Gastrocnemius medialis (tissue), 4 donors: ENCODE data around the gene NR6A1. TPM values are rescaled to one million over a fixed set of nuclear protein-coding genes. Genes with fewer than 3 reads are reported as not detected.

Source experiments
- ATAC-seq, 2 donors: fragments of 150-250 bp; one replicate each; pipeline ENCODE4 v1.9.1; 2016
- DNase-seq, 2 donors: peaks; one replicate each; pipeline ENCODE4 v3.0.0-alpha.2; 2019
- H3K27ac ChIP-seq, 4 donors: fragments of 200-600 bp; sonication (generic); 1 replicate in 1 of 4; 2 replicates in 3 of 4; pipeline ENCODE4 v1.5.1; 2016 to 2018; ENCODE audit warnings: mild to moderate bottlenecking in 2 of 4, moderate library complexity in 1 of 4
- H3K27me3 ChIP-seq, 3 donors: fragments of 200-600 bp; sonication (generic) in 2 of 3; 1 replicate in 1 of 3; 2 replicates in 2 of 3; pipeline versions ENCODE4 v1.5.1 to v1.6.0; 2016 to 2019; ENCODE audit warnings: mild to moderate bottlenecking in 1 of 3, moderate library complexity in 1 of 3
- H3K36me3 ChIP-seq, 2 donors: fragments of 200-600 bp; sonication (generic) in 1 of 2; one replicate each; pipeline ENCODE4 v1.5.1; 2017 to 2018
- H3K4me1 ChIP-seq, 2 donors: fragments of 200-600 bp; sonication (generic) in 1 of 2; one replicate each; pipeline ENCODE4 v1.5.1; 2016 to 2017; ENCODE audit warnings: mild to moderate bottlenecking in 2 of 2
- H3K4me3 ChIP-seq, 4 donors: fragments of 200-600 bp; sonication (generic) in 3 of 4; 1 replicate in 1 of 4; 2 replicates in 3 of 4; pipeline ENCODE4 v1.5.1; 2016 to 2019; ENCODE audit warnings: mild to moderate bottlenecking in 2 of 4
- H3K9me3 ChIP-seq, 3 donors: fragments of 200-600 bp; sonication (generic) in 2 of 3; 1 replicate in 1 of 3; 2 replicates in 2 of 3; pipeline ENCODE4 v1.5.1; 2016 to 2019
- POLR2A ChIP-seq, 2 donors: fragments of 450-650 bp; IDR thresholded peaks; one replicate each; pipeline ENCODE4 v1.6.1; 2017; ENCODE audit warnings: antibody characterized with exemption in 2 of 2, mild to moderate bottlenecking in 2 of 2, moderate library complexity in 2 of 2
- in situ Hi-C, 4 donors: fragments of 200-750 bp; cut with MboI; loops; one replicate each; pipeline versions ENCODE4 v1.15.0 to v1.8.0; 2017; ENCODE audit warnings: low sequenced_read_pairs in 4 of 4
- intact Hi-C: fragments of 100-400 bp; cut with DNase I; formaldehyde crosslinking; loops from one replicate; pipeline ENCODE4 v1.15.1; 2023; ENCODE audit warnings: low total_unique reads
- total RNA-seq, 4 donors: library from RNA; depleted of rRNA; stranded (reverse); fragments of >200 nt; gene quantifications; one replicate each; pipeline versions ENCODE4 v1.1.0 to v1.2.3, GENCODE V29; 2016
- TF ChIP-seq, protein P1 (sequence below), 5 experiments: fragments of 450-650 bp in 3 of 5; fragments of 200-600 bp in 2 of 5; sonication (generic) in 2 of 5; IDR thresholded peaks in 4 of 5; conservative IDR thresholded peaks in 1 of 5; 1 replicate in 4 of 5; 2 replicates in 1 of 5; pipeline ENCODE4 v1.5.1; 2016 to 2019; ENCODE audit warnings: antibody characterized with exemption in 5 of 5, mild to moderate bottlenecking in 3 of 5, moderate library complexity in 3 of 5

Gene NR6A1
- total RNA-seq, 4 donors from 2014 or later, result 0.58 to 5.6 (median 2.1) TPM

DNA sequence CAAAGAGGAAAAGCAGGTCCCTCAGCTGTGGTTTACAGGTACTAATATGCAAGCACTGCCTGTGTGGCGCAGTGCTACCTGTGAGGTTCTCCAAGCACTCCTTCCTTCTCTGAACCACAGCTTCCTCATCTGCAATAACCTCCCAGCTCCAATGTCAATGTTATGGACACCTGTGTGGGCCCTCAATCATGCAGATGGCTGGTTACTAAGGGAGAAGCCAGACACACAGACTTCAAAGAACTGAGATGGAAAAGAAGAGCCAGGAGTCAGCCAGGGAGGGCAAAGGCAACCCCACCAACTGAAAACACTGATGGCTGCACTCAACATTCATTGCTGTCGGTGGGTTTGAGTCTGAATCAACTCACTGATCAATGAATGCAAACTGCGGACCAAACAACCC is 77.7 kb downstream of the NR6A1 start:
- DNase-seq (no peak), ATAC-seq (no peak)
- TF ChIP-seq POLR2A (IDR thresholded peaks at IDR 0.05), result no peak
- TF ChIP-seq, protein P1, sequence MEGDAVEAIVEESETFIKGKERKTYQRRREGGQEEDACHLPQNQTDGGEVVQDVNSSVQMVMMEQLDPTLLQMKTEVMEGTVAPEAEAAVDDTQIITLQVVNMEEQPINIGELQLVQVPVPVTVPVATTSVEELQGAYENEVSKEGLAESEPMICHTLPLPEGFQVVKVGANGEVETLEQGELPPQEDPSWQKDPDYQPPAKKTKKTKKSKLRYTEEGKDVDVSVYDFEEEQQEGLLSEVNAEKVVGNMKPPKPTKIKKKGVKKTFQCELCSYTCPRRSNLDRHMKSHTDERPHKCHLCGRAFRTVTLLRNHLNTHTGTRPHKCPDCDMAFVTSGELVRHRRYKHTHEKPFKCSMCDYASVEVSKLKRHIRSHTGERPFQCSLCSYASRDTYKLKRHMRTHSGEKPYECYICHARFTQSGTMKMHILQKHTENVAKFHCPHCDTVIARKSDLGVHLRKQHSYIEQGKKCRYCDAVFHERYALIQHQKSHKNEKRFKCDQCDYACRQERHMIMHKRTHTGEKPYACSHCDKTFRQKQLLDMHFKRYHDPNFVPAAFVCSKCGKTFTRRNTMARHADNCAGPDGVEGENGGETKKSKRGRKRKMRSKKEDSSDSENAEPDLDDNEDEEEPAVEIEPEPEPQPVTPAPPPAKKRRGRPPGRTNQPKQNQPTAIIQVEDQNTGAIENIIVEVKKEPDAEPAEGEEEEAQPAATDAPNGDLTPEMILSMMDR (IDR thresholded peaks at IDR 0.05 in 4 of 5, conservative IDR thresholded peaks at IDR 0.05 in 1 of 5), result no peak
- no peaks in the 10 kb centered on the region for H3K4me1 ChIP-seq
- intact Hi-C loops (no loop called here), in situ Hi-C loops (no loop called here)
- no peaks in the 10 kb centered on the region for H3K36me3 ChIP-seq
- H3K9me3 ChIP-seq, result no peaks in the 10 kb centered on the region
- H3K27me3 ChIP-seq, result no peaks in the 10 kb centered on the region
- H3K4me3 ChIP-seq, result no peak overlapping the region
- H3K27ac ChIP-seq, result no peak overlapping the region

DNA sequence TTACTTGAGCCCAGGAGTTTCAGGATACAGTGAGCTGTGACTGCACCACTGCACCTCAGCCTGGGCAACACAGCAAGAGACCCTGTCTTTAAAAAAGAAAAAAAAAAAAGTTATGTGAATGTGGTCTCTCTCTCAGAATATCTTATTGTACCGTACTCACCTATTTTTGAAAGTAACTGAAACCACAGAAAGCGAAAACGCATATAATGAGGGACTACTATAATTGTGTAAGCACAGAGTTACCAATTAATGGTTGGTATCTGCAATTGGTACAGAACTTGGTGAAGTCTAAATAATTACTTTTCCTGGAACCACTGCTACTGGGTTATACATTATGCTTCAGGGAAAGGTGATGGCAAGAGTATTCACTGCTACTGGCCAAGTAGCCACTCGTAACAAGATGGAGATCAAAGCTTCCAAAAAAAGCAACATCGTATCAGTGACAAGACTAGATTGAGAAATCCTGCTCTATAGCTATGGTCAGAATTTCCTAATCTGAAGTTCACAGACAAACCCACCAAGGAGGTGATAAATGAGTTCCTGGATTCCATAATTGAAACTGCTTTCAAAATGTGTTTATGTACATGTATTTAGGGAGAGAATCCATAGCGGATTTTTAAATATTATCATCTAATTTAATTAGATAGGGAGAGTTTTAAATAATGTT is 82.7 kb downstream of the NR6A1 start:
- in situ Hi-C loops, result no loop called here
- DNase-seq (no peak), ATAC-seq (no peak)
- TF ChIP-seq POLR2A (IDR thresholded peaks at IDR 0.05), result no peak
- TF ChIP-seq, protein P1 (IDR thresholded peaks at IDR 0.05 in 4 of 5, conservative IDR thresholded peaks at IDR 0.05 in 1 of 5), result no peak
- intact Hi-C loops, result no loop called here
- Histone ChIP-seq H3K36me3 (no peaks in the 10 kb centered on the region), H3K4me1 (peaks cover 0 to 8% of the 10 kb centered on the region in 2 donors), H3K9me3 (no peaks in the 10 kb centered on the region), H3K27me3 (no peaks in the 10 kb centered on the region), H3K4me3 (no peak overlapping the region), H3K27ac (no peak overlapping the region)

DNA sequence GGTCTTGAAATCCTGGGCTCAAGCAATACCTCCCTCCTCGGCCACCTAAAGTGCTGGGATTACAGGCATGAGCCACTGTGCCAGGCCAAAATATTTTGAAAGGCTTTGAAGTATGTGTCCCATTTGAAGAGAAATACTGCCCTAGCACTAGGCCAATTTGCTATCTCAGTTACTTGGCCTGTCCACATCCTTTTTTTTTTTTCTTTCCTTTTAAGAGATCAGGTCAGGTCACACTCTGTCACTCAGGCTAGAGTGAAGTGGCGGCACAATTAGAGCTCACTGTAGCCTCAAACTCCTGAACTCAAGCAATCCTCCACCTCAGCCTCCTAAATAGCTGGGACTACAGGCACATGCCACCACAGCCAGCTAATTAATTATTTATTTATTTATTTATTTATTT is 84.2 kb downstream of the NR6A1 start:
- no peaks in the 10 kb centered on the region for H3K36me3 ChIP-seq
- peaks cover 0 to 8% of the 10 kb centered on the region in 2 donors for H3K4me1 ChIP-seq
- in situ Hi-C loops, result no loop called here
- H3K4me3 ChIP-seq, result no peak overlapping the region
- TF ChIP-seq, protein P1 (IDR thresholded peaks at IDR 0.05 in 4 of 5, conservative IDR thresholded peaks at IDR 0.05 in 1 of 5), result no peak
- no peak for TF ChIP-seq POLR2A (IDR thresholded peaks at IDR 0.05)
- no peak for DNase-seq
- intact Hi-C loops, result no loop called here
- H3K27ac ChIP-seq, result no peak overlapping the region
- H3K27me3 ChIP-seq, result no peaks in the 10 kb centered on the region
- peak in 1 of 2 donors; percentile 30 for ATAC-seq
- H3K9me3 ChIP-seq, result no peaks in the 10 kb centered on the region

DNA sequence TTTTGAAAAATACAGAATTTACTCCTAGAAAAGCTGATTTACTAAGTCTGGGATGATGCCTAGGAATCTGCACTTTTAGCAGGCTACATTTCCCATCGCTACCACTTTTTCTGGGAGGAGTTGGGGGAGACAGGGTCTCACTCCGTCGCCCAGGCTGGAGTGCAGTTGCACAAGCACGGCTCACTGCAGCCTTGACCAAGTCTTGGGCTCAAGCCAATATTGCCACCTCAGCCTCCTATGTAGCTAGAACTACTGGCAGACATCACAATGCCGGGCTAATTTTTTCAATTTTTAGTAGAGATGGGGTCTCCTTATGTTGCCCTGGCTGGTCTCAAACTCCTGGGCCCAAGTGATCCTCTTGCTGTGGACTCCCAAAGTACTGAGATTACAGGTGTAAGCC is 85.9 kb downstream of the NR6A1 start:
- intact Hi-C loops (no loop called here), in situ Hi-C loops (no loop called here)
- Histone ChIP-seq H3K27me3 (no peaks in the 10 kb centered on the region), H3K36me3 (no peaks in the 10 kb centered on the region), H3K4me3 (no peak overlapping the region), H3K27ac (no peak overlapping the region), H3K4me1 (peaks cover 0 to 8% of the 10 kb centered on the region in 2 donors), H3K9me3 (no peaks in the 10 kb centered on the region)
- DNase-seq (no peak), ATAC-seq (no peak)
- TF ChIP-seq, protein P1 (IDR thresholded peaks at IDR 0.05 in 4 of 5, conservative IDR thresholded peaks at IDR 0.05 in 1 of 5), result no peak
- TF ChIP-seq POLR2A (IDR thresholded peaks at IDR 0.05), result no peak

DNA sequence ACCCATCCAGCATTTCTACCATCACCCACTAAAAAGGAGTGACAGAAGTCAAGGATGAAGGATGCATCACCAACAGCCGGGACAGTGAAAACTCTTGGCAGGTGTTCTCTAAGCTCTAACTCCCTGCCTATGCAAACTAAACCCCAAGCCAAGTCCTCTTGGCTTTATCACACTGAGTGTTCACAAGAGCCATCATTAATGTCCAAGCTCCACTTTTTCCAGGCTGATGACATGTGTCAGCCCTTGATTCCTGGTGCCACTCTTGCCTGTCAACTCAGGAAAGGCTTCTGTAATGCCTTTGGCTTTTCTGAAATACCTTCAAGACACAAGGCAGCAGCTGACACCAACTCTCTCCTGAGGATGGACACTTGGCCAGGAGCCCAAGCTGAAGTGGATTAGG is 86.9 kb downstream of the NR6A1 start:
- DNase-seq (no peak), ATAC-seq (no peak)
- intact Hi-C loops (no loop called here), in situ Hi-C loops (no loop called here)
- no peaks in the 10 kb centered on the region for H3K9me3 ChIP-seq
- no peak overlapping the region for H3K27ac ChIP-seq
- TF ChIP-seq, protein P1 (IDR thresholded peaks at IDR 0.05 in 4 of 5, conservative IDR thresholded peaks at IDR 0.05 in 1 of 5), result no peak
- no peak for TF ChIP-seq POLR2A (IDR thresholded peaks at IDR 0.05)
- H3K27me3 ChIP-seq, result no peaks in the 10 kb centered on the region
- no peak overlapping the region for H3K4me3 ChIP-seq
- H3K36me3 ChIP-seq, result no peaks in the 10 kb centered on the region
- H3K4me1 ChIP-seq, result peaks cover 0 to 8% of the 10 kb centered on the region in 2 donors
